Anterior cingulate cortex (tissue), 58 donors: ENCODE results near the gene DCBLD1.
"Not testable (repeated sequence)": the region's sequence is repeated elsewhere in the genome, so short reads cannot be mapped to it uniquely, and the experiment has no call there.

Experiments
- DNase-seq, 58 donors: peaks; one replicate each; lab custom pipeline; 2025; lab: John Stamatoyannopoulos, UW

DCBLD1 gene

GRCh38 chr6:117482240-117483003, at the start of gene DCBLD1:
Gene DCBLD1 (plus strand): TSS chr6:117482674. CDS start chr6:117482782, 108 bp downstream.
- DNase-seq = peak in 44 of 58 donors; percentile 18 to 78 (median 50)

- DNase-seq = no peak
These were observed 41.6 kb upstream of the DCBLD1 start for GRCh38 chr6:117440706-117441525.

- no peak for DNase-seq
These were observed 40.6 kb upstream of the DCBLD1 start for GRCh38 chr6:117441824-117442264.

DNA sequence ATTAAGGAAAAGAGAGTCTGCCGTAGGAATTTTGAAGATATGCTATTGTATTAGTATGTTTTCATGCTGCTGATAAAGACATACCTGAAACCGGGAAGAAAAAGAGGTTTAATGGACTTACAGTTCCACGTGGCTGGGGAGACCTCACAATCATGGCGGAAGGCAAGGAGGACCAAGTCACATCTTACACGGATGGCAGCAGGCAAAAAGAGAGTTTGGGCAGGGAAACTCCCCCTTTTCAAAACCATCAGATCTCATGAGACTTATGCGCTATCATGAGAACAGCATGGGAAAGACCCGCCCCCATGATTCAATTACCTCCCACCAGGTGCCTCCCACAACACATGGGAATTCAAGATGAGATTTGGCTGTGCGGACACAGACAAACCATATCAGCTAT, 40.2 kb upstream of the DCBLD1 start:
- not testable (repeated sequence) for DNase-seq

DNA sequence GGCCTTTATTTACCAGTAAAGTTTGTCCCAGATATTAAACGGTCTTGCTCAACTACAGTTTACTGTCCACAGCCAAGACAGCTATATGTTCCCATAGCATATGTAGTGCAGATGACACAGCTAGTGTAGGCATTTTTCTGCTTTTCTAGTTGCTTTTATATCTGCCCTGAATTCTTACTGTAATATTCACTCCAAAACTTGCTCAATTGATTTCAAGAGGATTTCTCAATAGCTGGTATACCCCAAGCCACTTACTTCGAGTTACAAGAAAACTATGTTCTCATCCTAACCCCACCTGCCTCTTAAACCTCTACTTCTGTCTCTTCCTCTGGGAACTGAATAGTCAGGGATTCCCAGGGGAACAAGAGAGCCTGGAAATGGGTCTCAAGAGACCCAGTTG, 37.9 kb upstream of the DCBLD1 start:
- peak in 1 of 58 donors; percentile 31 for DNase-seq

- DNase-seq = peak in 1 of 58 donors; percentile 43
These were observed 35.6 kb upstream of the DCBLD1 start for GRCh38 chr6:117446861-117447260.

DNA sequence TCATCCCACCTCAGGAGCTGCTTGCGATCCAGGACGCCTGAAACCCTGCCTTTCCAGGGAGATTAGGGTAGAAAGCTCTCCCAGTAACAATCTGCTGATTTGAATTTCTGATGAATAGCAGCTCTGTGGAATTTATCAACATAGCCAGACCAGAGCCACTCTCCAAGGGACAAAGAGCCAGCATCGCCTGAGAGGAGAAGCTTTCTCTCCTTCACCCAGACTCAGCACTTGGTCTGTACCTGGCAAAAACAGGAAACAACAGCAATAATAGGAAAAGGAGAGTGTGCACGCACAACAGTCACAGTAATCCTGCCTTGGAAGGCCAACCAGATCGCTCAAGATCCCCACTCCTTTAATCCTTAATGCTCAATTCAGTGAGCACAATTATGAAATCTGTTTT, 34.5 kb upstream of the DCBLD1 start:
- DNase-seq = no peak

DNA sequence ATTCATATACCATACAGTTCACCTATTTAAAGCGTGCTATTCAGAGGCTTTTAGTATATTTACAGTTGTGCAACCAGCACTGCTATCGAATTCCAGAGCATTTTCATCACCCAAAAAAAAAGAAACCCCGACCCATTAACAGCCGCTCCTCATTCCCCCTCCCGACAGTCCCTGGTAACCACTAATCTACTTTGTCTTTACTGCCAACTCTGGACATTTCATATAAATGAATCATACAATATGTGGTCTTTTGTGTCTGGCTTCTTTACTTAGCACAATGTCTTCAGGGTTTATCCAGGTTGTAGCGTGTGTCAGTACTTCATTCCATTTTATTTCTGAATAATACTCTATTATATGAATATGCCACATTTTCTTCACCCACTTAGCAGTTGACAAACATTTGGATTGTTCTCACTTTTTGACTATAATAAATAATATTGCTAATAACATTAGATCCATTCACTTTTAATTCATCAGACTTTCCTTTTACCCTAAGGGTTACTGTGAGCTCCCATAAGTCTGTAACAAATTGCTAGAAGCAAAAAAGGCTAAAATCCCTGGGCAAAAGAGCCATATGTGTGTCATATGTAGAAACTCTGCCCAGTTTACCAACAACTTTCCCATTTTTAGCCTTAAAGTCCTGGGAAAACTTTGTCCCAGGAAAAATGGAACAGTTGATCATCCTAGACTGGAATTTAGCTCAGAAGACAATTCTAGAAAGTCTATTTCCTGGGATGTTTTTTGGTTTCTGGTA, 33.6 kb upstream of the DCBLD1 start:
- DNase-seq = no peak

DNA sequence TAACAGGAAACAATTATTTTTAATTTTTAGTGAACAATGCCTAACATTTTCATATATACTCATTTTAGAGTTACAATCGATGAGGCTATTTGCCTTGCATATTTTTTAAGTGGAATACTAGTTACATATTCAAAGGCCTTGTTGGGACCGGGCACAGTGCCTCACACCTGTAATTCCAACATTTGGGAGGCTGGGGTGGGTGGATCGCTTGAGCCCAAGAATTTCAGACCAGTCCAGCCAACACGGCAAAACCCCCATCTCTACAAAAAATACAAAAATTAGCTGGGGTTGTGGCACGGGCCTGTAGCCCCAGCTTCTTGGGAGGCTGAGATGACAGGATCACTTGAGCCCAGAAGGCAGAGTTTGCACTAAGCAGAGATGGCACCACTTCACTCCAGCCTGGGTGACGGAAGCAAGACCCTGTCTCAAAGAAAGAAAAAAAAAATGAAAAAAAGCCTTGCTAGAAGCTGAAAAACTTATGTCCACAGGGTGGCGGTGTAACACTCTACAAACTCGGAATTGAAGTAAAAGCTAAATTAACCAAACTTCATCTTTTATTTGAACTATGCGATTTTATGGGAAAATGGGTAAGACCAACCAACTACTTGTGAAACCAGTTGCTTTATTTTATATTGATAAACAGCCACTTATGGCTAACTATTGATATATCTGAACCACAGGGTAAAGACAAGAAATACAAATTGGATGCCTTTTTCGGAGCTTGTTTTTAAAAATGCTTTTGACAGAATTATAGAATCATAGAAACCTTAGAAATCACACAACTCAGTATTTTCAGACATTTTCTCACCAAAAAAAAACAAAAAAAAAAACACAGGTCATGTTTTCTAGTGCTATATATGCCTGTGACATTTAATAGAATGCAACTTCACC, 32.7 kb upstream of the DCBLD1 start:
- DNase-seq = peak in 21 of 58 donors; percentile 2 to 57 (median 7)

DNA sequence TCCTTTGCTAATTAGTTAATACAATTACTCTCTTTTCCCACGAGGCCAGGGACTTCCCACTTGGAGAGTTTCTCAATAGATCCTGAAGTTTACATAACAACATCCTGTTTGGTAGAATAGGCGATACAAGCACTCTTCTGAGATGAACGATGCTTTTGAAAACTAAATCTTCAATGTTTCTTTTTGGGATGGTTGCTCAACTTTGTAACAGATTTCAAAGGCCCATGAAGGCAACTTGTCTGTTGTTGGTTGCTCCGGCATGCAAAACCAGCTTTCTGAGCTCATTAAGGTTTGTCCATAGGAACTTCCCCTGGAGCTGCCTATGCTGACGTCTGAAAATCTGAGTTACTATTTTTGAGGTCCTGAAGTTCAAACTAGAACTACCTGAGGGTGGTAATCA, 30.8 kb upstream of the DCBLD1 start:
- DNase-seq = no peak

DNA sequence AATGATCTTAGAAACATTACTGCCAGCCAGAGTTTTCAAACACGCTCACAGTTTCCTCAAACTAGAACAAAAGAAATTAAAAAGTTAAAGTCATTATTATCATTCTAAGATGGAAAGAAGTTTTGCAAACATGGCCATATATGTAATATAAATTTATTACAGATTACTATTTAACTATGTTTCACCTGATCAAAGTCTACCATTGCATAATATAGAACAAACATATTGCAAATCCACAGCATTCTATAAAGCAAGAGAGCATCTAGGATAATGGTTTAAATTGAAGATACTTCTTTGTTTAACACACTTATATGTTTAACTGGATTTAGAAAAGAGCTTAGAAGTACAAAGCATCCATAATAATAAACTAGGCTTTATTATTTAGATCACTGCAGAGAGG, 26.2 kb upstream of the DCBLD1 start:
- no peak for DNase-seq

DNA sequence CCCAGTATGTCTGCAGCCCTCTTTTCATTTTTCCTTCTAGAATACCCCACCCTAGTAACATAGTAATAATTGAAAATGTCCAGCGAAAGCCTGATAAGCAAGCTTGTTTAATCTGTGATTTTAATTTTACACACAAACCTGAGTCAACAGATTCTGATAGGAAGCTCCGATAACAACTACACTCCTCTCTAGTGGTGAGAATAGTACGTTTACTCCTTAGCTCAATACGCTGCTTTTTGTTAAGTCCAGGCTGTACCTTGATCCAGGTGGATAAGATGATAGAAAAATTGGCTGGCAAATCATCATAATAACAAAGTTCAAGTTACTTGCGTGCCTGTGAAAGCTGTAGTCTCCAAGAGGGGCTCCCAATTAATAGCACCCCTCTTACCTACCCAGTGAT, 25.5 kb upstream of the DCBLD1 start:
- DNase-seq = no peak

DNA sequence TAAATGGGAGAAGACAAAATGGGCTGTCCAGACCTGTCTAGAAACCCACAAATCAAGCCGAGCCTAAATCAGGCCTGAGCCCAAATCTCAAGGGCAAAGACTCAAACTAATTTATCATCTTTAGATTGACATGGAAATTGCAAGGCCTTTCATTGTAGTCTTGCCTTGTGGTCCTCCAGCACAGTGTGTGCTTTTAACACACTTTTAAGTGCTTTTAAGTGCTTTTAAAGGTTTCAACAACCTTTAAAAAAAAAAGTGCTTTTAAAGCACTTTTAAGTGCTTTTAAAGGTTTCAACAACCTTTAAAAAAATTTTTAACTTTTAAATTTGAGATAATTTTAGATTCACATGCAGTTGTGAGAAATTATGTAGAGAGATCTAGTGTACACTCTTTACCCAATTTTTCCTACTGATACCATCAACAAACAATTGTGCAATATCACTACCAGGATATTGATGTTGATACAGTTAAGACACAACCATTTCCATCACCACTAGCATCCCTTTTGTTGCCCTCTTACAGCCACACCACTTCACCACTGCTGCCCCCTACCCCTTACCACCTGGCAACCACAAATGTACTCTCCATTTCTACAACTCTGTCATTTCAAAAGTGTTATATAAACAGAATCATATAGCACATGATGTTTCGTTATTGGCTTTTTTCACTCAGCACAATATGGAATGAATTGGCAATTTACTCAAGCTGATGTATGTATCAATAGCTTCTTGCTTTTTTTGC, 23.1 kb upstream of the DCBLD1 start:
- DNase-seq = no peak

GRCh38 chr6:117463762-117464665, 18.5 kb upstream of the DCBLD1 start:
- no peak for DNase-seq

GRCh38 chr6:117464700-117465099, 17.8 kb upstream of the DCBLD1 start:
- DNase-seq = no peak

DNA sequence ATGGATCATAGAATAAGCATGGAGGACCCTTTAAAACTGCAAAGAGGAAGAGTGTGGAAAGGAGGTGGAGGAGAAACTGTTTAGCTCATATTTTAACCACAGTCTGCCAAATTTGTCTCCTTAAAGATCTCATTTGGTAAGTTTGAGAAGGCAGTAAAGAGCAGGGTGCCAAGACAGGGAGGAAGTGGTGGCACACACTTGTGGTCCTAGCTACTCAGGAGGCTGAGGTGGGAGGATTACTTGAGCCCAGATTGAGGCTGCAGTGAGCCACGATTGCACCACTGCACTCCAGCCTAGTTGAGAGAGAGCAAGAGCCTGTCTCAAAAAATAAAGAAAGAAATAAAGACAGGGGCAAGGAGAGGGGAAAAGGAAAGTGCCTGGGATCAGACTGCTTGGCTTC, 16.8 kb upstream of the DCBLD1 start:
- DNase-seq = no peak

- no peak for DNase-seq
These were observed 14.6 kb upstream of the DCBLD1 start for GRCh38 chr6:117467876-117468275.

GRCh38 chr6:117468527-117468926, 13.9 kb upstream of the DCBLD1 start:
- not testable (repeated sequence) for DNase-seq
